ENCODE measurements around the gene PLCB2. TPM values are rescaled to one million over a fixed set of nuclear protein-coding genes. Genes with fewer than 3 reads are reported as not detected.

PLCB2 gene
- total RNA-seq, 4 donors from 2014 or later, result 1.5 to 13.5 (median 8.8) TPM

DNA sequence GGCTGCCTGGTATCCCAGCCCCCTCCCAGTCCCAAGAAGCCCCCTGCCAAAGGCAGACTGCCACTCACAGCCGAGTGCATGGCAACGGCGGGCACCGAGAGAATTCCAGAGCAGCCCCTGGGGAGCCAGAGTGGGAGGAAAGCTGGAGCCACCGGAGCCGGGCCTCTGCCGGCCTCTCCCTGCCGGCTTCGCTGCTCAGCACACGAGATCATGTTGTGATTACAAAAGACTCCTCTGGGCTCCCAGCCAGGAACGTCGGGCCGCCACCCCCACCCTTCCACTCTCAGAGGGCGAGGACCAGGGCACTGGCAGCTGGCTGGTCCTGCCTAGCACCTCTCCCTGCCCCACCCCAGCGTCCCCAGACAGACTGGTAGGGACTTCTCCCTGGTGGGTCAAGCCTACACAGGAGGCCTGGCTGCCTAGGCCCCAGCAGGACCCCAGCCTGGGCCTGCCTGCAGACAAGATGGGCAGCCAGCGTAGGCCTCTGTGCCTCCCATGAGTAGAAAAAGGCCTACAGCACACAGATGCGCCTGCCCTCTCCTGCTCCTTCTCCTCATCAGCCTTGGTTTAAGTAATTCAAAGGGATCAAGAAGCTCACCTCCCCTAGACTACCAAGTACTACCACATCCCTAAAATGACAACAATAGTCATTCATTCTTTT, 33.1 kb upstream of the PLCB2 start, which contains the start of gene CCDC9B:
TSS of gene CCDC9B (minus strand) at position 200 of the 661 bp plus-strand sequence. CDS start at position 80, 120 bp downstream.
- WGBS, 2 donors (ENCODE audit: low coverage in 1 of 2), result 100% methylated on average over 1 of the region's 17 CpGs; no CpG with 5 or more reads in 1 of the 2 donors
- Histone ChIP-seq H3K4me3 (peak within 1 kb of the TSS; percentile 51 to 60), H3K27ac (peak within 1 kb of the TSS; percentile 96 to 98 (median 98)), H3K27me3 (no peaks in the 10 kb centered on the region), H3K9me3 (no peaks in the 10 kb centered on the region), H3K4me1 (peaks cover 0 to 93% (median 51%) of the 10 kb centered on the region in 3 donors), H3K36me3 (peaks cover 0 to 18% of the 10 kb centered on the region in 2 donors)
- peak; percentile 87 for ATAC-seq
- TF ChIP-seq, protein P1, sequence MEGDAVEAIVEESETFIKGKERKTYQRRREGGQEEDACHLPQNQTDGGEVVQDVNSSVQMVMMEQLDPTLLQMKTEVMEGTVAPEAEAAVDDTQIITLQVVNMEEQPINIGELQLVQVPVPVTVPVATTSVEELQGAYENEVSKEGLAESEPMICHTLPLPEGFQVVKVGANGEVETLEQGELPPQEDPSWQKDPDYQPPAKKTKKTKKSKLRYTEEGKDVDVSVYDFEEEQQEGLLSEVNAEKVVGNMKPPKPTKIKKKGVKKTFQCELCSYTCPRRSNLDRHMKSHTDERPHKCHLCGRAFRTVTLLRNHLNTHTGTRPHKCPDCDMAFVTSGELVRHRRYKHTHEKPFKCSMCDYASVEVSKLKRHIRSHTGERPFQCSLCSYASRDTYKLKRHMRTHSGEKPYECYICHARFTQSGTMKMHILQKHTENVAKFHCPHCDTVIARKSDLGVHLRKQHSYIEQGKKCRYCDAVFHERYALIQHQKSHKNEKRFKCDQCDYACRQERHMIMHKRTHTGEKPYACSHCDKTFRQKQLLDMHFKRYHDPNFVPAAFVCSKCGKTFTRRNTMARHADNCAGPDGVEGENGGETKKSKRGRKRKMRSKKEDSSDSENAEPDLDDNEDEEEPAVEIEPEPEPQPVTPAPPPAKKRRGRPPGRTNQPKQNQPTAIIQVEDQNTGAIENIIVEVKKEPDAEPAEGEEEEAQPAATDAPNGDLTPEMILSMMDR (IDR thresholded peaks at IDR 0.05), result peak in 1 of 4 experiments; percentile 20
- TF ChIP-seq POLR2A (IDR thresholded peaks at IDR 0.05), result peak; percentile 82 to 83
- TF ChIP-seq POLR2AphosphoS5 (IDR thresholded peaks at IDR 0.05), result peak; percentile 89
- TF ChIP-seq EP300 (IDR thresholded peaks at IDR 0.05), result no peak

DNA sequence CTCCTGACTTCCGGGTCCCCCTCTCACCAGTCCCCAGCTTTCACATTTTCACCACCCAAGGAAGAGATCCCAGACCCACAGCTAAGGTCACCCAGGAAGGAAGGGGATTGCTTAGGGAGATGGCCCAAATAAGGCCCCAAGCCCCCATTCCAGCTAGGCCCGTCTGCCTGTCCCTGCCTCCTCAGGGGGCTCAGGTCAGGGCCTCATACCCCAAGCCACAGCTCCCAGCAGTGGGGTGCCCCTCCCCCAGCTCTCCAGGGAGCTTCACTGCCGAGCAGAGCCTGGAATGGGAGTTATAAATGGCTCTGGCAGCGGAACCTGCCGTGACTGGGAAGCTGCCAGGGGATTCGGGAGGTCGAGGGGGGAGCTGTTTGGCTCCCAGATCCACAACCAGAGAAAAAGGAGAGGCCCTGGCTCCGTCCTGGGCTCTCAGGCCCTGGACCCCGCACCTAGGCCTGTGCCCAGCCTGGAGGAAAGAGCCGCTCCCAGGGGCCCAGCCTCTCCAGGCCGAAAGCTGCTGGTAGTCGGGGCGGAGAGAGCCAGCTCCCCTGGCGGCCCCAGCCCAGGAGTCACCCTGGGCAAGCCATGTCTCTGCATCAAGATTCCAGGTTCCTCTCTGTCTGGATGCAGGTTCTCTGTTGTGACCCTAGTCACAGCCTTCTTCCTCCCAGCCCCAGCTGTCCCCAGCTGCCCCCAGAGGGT, 32.5 kb upstream of the PLCB2 start:
- H3K9me3 ChIP-seq, result no peaks in the 10 kb centered on the region
- H3K27me3 ChIP-seq, result no peaks in the 10 kb centered on the region
- peak in 1 of 2 donors; percentile 25 for TF ChIP-seq POLR2A (IDR thresholded peaks at IDR 0.05)
- TF ChIP-seq, protein P1 (IDR thresholded peaks at IDR 0.05), result peak in 2 of 4 experiments; percentile 18 to 26
- peak; percentile 91 for TF ChIP-seq POLR2AphosphoS5 (IDR thresholded peaks at IDR 0.05)
- TF ChIP-seq EP300 (IDR thresholded peaks at IDR 0.05), result no peak
- WGBS, 2 donors (ENCODE audit: low coverage in 1 of 2), result no CpG with 5 or more reads among the region's 14 CpGs
- peaks cover 0 to 25% of the 10 kb centered on the region in 2 donors for H3K36me3 ChIP-seq
- H3K4me3 ChIP-seq, result peak overlapping the region; percentile 51 to 60
- H3K27ac ChIP-seq, result peak overlapping the region; percentile 96 to 98 (median 98)
- H3K4me1 ChIP-seq, result peaks cover 0 to 100% (median 55%) of the 10 kb centered on the region in 3 donors
- ATAC-seq, result peak; percentile 71

DNA sequence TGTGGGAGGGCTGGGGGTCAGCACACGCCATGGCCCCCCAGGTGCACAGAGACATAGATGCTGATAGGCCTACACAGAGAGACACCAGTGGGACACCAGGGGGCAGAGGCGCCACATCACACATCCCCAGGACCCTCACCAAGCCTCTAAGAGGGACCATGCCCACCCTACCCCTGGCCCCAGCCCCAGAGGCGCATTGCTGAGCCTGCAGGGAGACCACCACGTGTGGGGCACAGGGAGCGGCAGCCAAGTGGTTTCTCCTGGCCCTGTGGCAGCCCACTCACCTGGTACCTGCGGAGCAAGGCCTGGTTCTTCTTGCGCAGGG, 31.8 kb upstream of the PLCB2 start:
- Histone ChIP-seq H3K4me1 (peaks cover 0 to 100% (median 58%) of the 10 kb centered on the region in 3 donors), H3K9me3 (no peaks in the 10 kb centered on the region), H3K27ac (peak overlapping the region; percentile 96 to 98 (median 98)), H3K27me3 (no peaks in the 10 kb centered on the region), H3K4me3 (peak overlapping the region; percentile 51 to 60), H3K36me3 (peaks cover 0 to 31% of the 10 kb centered on the region in 2 donors)
- TF ChIP-seq POLR2AphosphoS5 (IDR thresholded peaks at IDR 0.05), result no peak
- no peak for ATAC-seq
- no CpG with 5 or more reads among the region's 7 CpGs for WGBS, 2 donors (ENCODE audit: low coverage in 1 of 2)

DNA sequence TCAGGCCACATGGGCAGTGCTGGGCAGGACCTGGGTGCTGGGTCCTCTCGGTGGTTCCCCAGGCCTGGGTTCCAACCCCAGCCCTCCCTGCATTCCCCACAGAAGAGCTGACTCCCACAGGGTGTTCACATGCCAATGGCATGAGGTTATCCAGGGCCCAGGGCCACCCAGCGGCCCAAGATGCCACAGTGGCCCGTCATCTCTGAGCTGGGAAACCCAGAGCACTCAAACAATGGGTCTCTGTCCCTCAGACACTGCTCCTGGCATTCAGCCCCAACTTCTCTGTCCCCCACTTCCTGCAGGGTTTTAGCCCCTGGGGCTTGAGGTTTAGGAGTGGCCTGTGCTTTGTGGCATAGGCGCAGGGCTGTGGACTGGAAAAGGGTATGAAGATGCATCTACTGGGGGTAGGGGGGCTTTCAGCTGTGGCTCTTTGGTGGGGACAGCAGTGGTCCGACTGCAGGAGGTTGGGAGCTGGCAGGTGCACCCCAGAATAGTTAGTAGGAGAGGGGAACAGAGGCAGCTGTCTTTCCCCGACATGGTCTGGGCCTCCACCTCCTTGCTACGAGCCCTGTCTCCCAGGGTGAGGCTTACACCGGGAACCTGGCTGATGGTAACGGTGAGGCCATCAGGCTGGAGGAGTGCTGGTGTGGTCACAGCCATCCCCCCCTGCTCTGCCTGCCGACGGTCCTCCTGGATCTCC, 31.3 kb upstream of the PLCB2 start:
- TF ChIP-seq POLR2AphosphoS5 (IDR thresholded peaks at IDR 0.05) (peak; percentile 83), POLR2A (IDR thresholded peaks at IDR 0.05) (peak in 1 of 2 donors; percentile 24), EP300 (IDR thresholded peaks at IDR 0.05) (no peak)
- TF ChIP-seq, protein P1 (IDR thresholded peaks at IDR 0.05), result no peak
- Histone ChIP-seq H3K4me1 (peaks cover 0 to 100% (median 58%) of the 10 kb centered on the region in 3 donors), H3K9me3 (no peaks in the 10 kb centered on the region)

More for the DNA sequence above, 31.3 kb upstream of the PLCB2 start:
- 100% methylated on average over 1 of the region's 11 CpGs; no CpG with 5 or more reads in 1 of the 2 donors for WGBS, 2 donors (ENCODE audit: low coverage in 1 of 2)
- ATAC-seq, result peak; percentile 39
- H3K4me3 ChIP-seq, result peak overlapping the region; percentile 51 to 60
- peak overlapping the region; percentile 96 to 98 (median 98) for H3K27ac ChIP-seq
- peaks cover 0 to 31% of the 10 kb centered on the region in 2 donors for H3K36me3 ChIP-seq
- no peaks in the 10 kb centered on the region for H3K27me3 ChIP-seq

All from gastroesophageal sphincter (tissue), 4 donors.